B cell (primary cell): Measurements from ENCODE around the gene NRG2. TPM values are rescaled to one million over a fixed set of nuclear protein-coding genes. Genes with fewer than 3 reads are reported as not detected.

Experiments used
- ATAC-seq: fragments of 200-7000 bp; cut with Tn5 transposase; one replicate; pipeline ENCODE4 v1.10.0; 2021; ENCODE audit warnings: low read depth, mild to moderate bottlenecking, moderate number of reproducible peaks, moderate library complexity
- CTCF ChIA-PET: fragments of 350-600 bp; sonication (Branson Sonifier 250); formaldehyde crosslinking; loops from one replicate; lab custom pipeline; 2021; ENCODE audit warnings: antibody characterized with exemption, inconsistent platforms; lab: Charles Lee
- POLR2A ChIA-PET: fragments of 350-600 bp; sonication (Branson Sonifier 250); formaldehyde crosslinking; loops from one replicate; lab custom pipeline; 2021; ENCODE audit warnings: antibody characterized with exemption; lab: Charles Lee
- DNase-seq: peaks from one replicate; pipeline ENCODE4 v3.0.0; 2013
- H2AFZ ChIP-seq: 2 replicates; pipeline ENCODE4 v1.6.1; 2012; ENCODE audit warnings: mild to moderate bottlenecking, low read depth, low read length; ENCODE audit not compliant: insufficient read depth, poor library complexity, severe bottlenecking
- H3K27ac ChIP-seq, 2 donors: 1 replicate in 1 of 2; 2 replicates in 1 of 2; pipeline ENCODE4 v1.5.1; 2012 to 2013; ENCODE audit warnings: low read length in 2 of 2, mild to moderate bottlenecking in 2 of 2, moderate library complexity in 1 of 2
- H3K27me3 ChIP-seq, 4 experiments: fragments of 200-600 bp in 1 of 4; sonication (generic) in 1 of 4; replicated peaks in 1 of 4; 1 replicate in 2 of 4; 2 replicates in 2 of 4; pipeline versions ENCODE4 v1.6.1 to v1.7.0; 2013 to 2016; ENCODE audit warnings: low read length in 3 of 4, mild to moderate bottlenecking in 2 of 4, mixed read lengths in 1 of 4, moderate library complexity in 1 of 4; ENCODE audit not compliant: insufficient read depth in 4 of 4, control insufficient read depth in 3 of 4; ENCODE audit errors: control extremely low read depth in 1 of 4
- H3K36me3 ChIP-seq, 2 experiments: replicated peaks in 1 of 2; 1 replicate in 1 of 2; 2 replicates in 1 of 2; pipeline versions ENCODE4 v1.6.1 to v1.7.1; 2013; ENCODE audit warnings: low read length in 1 of 2; ENCODE audit not compliant: insufficient read depth in 2 of 2, control insufficient read depth in 1 of 2; ENCODE audit errors: control extremely low read depth in 1 of 2, extremely low read depth in 1 of 2
- H3K4me1 ChIP-seq, 2 donors: fragments of 200-600 bp in 1 of 2; sonication (generic) in 1 of 2; 1 replicate in 1 of 2; 2 replicates in 1 of 2; pipeline versions ENCODE4 v1.5.1 to v1.6.1; 2013 to 2017; ENCODE audit warnings: low read length in 2 of 2; ENCODE audit not compliant: control insufficient read depth in 2 of 2, insufficient read depth in 2 of 2
- H3K4me2 ChIP-seq: replicated peaks from 2 replicates; pipeline ENCODE3; 2012; ENCODE audit warnings: mild to moderate bottlenecking, low read depth, low read length; ENCODE audit not compliant: poor library complexity, severe bottlenecking
- H3K4me3 ChIP-seq, 5 experiments: fragments of 200-600 bp in 1 of 5; sonication (generic) in 1 of 5; 1 replicate in 3 of 5; 2 replicates in 2 of 5; pipeline versions ENCODE4 v1.5.1 to v1.7.0; 2011 to 2016; ENCODE audit warnings: low read length in 4 of 5, mild to moderate bottlenecking in 4 of 5, low read depth in 2 of 5, control low read depth in 1 of 5, moderate library complexity in 1 of 5; ENCODE audit not compliant: insufficient read depth in 1 of 5; ENCODE audit errors: control extremely low read depth in 1 of 5, extremely low read depth in 1 of 5
- H3K79me2 ChIP-seq: fragments of 200-600 bp; sonication (generic); one replicate; pipeline ENCODE4 v1.6.0; 2016; ENCODE audit warnings: low read length; ENCODE audit not compliant: control insufficient read depth, insufficient read depth
- H3K9ac ChIP-seq: fragments of 200-600 bp; sonication (generic); 2 replicates; pipeline ENCODE4 v1.6.1; 2017; ENCODE audit warnings: mild to moderate bottlenecking, low read length, moderate library complexity
- H3K9me3 ChIP-seq, 3 donors: one replicate each; pipeline versions ENCODE4 v1.6.1 to v1.7.1; 2013; ENCODE audit warnings: low read length in 2 of 3; ENCODE audit not compliant: control insufficient read depth in 2 of 3, insufficient read depth in 1 of 3; ENCODE audit errors: control extremely low read depth in 1 of 3
- H4K20me1 ChIP-seq: 2 replicates; pipeline ENCODE4 v1.6.0; 2012; ENCODE audit warnings: mild to moderate bottlenecking, low read length; ENCODE audit not compliant: insufficient read depth, control insufficient read depth, poor library complexity, severe bottlenecking
- H3K27ac Mint-ChIP-seq: one replicate; pipeline ENCODE4 v1.8.0; 2021; ENCODE audit warnings: mixed read lengths
- H3K27me3 Mint-ChIP-seq: one replicate; pipeline ENCODE4 v1.8.0; 2021; ENCODE audit warnings: mixed read lengths
- H3K4me1 Mint-ChIP-seq: one replicate; pipeline ENCODE4 v1.8.0; 2021; ENCODE audit warnings: mixed read lengths
- H3K4me3 Mint-ChIP-seq: one replicate; pipeline ENCODE4 v1.8.0; 2021; ENCODE audit warnings: mixed read lengths
- H3K9me3 Mint-ChIP-seq: one replicate; pipeline ENCODE4 v1.8.0; 2022; ENCODE audit warnings: mixed read lengths; ENCODE audit not compliant: insufficient read depth
- EZH2 ChIP-seq: IDR thresholded peaks from 2 replicates; pipeline ENCODE4 v1.6.1; 2012; ENCODE audit warnings: borderline replicate concordance, low read depth, mild to moderate bottlenecking, moderate library complexity, low read length; ENCODE audit not compliant: insufficient read depth, poor library complexity, severe bottlenecking
- WGBS: methylation state at CpG from one replicate; pipeline ENCODE4 v1.1.5; 2013; ENCODE audit warnings: missing lambda C conversion rate; ENCODE audit not compliant: insufficient coverage; 5-methylcytosine and 5-hydroxymethylcytosine counted together
- intact Hi-C: fragments of 100-400 bp; cut with micrococcal nuclease; formaldehyde crosslinking; loops from one replicate; pipeline ENCODE4 v1.10.0; 2022
- polyA plus RNA-seq: library from polyadenylated mRNA; depleted of rRNA; stranded (reverse); fragments of >200 nt; gene quantifications from 2 replicates; pipeline ENCODE4 v1.2.3, GENCODE V29; 2012
- total RNA-seq, 2 donors: library from RNA; stranded (reverse); fragments of 120-200 nt in 1 of 2; gene quantifications; 1 replicate in 1 of 2; 2 replicates in 1 of 2; pipeline versions ENCODE4 v1.2.3 to v1.2.4, GENCODE V29; 2013 to 2022
- TF ChIP-seq, protein P1 (sequence below): fragments of 200-600 bp; IDR thresholded peaks from one replicate; pipeline ENCODE4 v1.8.0; 2022; ENCODE audit warnings: antibody characterized with exemption, mild to moderate bottlenecking

The NRG2 gene
- total and polyA plus RNA-seq, 2 donors (not counting 1 experiment from before 2014, with no cell fraction given) = 0.13 to 0.15 TPM

DNA sequence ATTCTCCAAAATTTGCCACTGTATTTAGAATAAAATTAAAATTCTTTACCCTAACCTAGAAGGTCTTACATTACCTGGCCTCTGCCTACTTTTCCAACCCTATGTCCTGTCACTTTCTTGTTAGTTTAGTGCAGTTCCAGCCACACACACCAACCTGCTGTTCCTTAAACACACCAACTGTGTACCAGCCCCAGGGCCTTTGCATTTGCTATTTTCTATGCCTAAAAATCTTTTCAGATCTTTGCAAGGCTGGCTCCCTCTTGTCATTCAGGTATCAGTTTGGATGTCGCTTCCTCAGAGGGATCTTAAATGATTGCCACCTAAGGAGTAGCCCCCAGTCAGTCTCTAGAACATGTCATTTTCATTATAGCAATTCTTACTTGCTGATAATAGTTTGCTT is 17.7 kb upstream of the NRG2 start:
- CTCF ChIA-PET = interaction anchor here (0.8 to 1.1 kb wide), 2 partner anchors 31 to 83 kb away, joined by 3 read pairs; no protein-coding TSS in a partner anchor

DNA sequence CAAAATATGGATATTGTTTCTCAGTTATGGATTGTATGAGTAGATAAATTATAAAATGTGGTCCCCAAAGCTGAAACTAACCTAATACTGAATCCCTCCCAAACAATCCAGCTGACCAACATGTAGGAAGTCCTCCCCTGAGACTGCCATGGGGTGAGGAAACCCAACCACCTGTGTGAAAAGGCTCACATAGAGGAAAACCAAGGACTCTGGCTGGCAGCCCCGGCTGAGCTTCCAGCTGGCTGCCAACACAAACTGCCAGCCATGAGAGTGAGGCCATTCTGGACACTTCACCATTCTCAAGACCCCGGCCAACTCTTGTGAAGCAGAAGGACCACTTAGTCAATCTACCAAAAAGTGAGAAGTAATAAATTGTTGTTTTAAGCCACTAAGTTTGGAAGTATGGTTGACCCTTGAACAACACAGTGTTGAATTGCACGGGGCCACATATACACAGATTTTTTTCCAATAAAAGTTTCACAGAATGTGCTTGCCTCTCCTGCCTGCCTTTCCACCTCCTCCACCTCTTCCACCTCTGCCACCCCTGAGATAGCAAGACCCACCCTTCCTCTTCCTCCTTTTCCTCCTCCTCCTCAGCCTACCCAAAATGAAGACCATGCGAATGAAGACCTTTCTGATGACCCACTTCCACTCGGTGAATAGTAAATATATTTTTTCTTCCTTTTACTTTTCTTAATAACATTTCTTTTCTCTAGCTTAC is 15.3 kb upstream of the NRG2 start:
- Histone ChIP-seq H3K4me2 (no peak overlapping the region), H3K36me3 (no peaks in the 10 kb centered on the region), H3K9ac (no peak overlapping the region), H2AFZ (no peak overlapping the region), H3K27ac (no peak overlapping the region), H3K4me3 (no peak overlapping the region), H3K27me3 (peaks cover 0 to 32% (median 13%) of the 10 kb centered on the region in 4 experiments), H3K9me3 (no peaks in the 10 kb centered on the region), H3K79me2 (no peaks in the 10 kb centered on the region), H3K4me1 (no peaks in the 10 kb centered on the region), H4K20me1 (no peaks in the 10 kb centered on the region)
- Mint-ChIP-seq H3K4me1 (no peaks in the 10 kb centered on the region), H3K27ac (no peak overlapping the region), H3K27me3 (peaks cover 21% of the 10 kb centered on the region), H3K4me3 (no peak overlapping the region), H3K9me3 (no peaks in the 10 kb centered on the region)
- intact Hi-C loops = no loop called here
- no peak for DNase-seq
- TF ChIP-seq, protein P1, sequence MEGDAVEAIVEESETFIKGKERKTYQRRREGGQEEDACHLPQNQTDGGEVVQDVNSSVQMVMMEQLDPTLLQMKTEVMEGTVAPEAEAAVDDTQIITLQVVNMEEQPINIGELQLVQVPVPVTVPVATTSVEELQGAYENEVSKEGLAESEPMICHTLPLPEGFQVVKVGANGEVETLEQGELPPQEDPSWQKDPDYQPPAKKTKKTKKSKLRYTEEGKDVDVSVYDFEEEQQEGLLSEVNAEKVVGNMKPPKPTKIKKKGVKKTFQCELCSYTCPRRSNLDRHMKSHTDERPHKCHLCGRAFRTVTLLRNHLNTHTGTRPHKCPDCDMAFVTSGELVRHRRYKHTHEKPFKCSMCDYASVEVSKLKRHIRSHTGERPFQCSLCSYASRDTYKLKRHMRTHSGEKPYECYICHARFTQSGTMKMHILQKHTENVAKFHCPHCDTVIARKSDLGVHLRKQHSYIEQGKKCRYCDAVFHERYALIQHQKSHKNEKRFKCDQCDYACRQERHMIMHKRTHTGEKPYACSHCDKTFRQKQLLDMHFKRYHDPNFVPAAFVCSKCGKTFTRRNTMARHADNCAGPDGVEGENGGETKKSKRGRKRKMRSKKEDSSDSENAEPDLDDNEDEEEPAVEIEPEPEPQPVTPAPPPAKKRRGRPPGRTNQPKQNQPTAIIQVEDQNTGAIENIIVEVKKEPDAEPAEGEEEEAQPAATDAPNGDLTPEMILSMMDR = no peak
- TF ChIP-seq EZH2 = no peak
- ChIA-PET POLR2A (no interaction called here), CTCF (interaction anchor here (0.7 to 4.5 kb wide), 3 partner anchors 14 to 86 kb away, joined by 3 to 19 read pairs (median 4); no protein-coding TSS in a partner anchor)
- no peak for ATAC-seq
- WGBS = 100% methylated on average over 1 of the region's 5 CpGs

More for the DNA sequence above, 17.7 kb upstream of the NRG2 start:
- H3K4me1 ChIP-seq = no peaks in the 10 kb centered on the region
- no peaks in the 10 kb centered on the region for H3K79me2 ChIP-seq
- intact Hi-C loops = no loop called here
- H3K9me3 Mint-ChIP-seq = no peaks in the 10 kb centered on the region
- no peak overlapping the region for H3K4me3 ChIP-seq
- no peak for DNase-seq
- H3K27ac ChIP-seq = no peak overlapping the region
- H3K4me2 ChIP-seq = no peak overlapping the region
- H3K36me3 ChIP-seq = no peaks in the 10 kb centered on the region
- no peaks in the 10 kb centered on the region for H4K20me1 ChIP-seq
- no peak overlapping the region for H2AFZ ChIP-seq
- POLR2A ChIA-PET = no interaction called here
- H3K27me3 ChIP-seq = peaks cover 0 to 33% (median 11%) of the 10 kb centered on the region in 4 experiments
- no peak for ATAC-seq
- H3K4me1 Mint-ChIP-seq = no peaks in the 10 kb centered on the region
- peaks cover 22% of the 10 kb centered on the region for H3K27me3 Mint-ChIP-seq
- H3K9me3 ChIP-seq = no peaks in the 10 kb centered on the region
- TF ChIP-seq, protein P1 = no peak
- TF ChIP-seq EZH2 = no peak
- H3K4me3 Mint-ChIP-seq = no peak overlapping the region
- H3K27ac Mint-ChIP-seq = no peak overlapping the region
- no peak overlapping the region for H3K9ac ChIP-seq
- WGBS = no CpG with 5 or more reads among the region's 1 CpG
